NCI-H2227 (cell line): ENCODE measurements around the gene PPP1R9B.

Experiments
- DNase-seq: peaks from one replicate; lab custom pipeline; 2025; ENCODE audit not compliant: unreplicated experiment; lab: John Stamatoyannopoulos, UW

PPP1R9B gene

GRCh38 chr17:50187751-50188530, 37.5 kb upstream of the PPP1R9B start:
- DNase-seq: no peak

- DNase-seq: no peak
Measured at GRCh38 chr17:50187394-50187725, 36.9 kb upstream of the PPP1R9B start.

- DNase-seq: no peak
Measured at GRCh38 chr17:50186661-50187393, 36.4 kb upstream of the PPP1R9B start.

- DNase-seq: no peak
Measured at GRCh38 chr17:50185631-50186471, 35.4 kb upstream of the PPP1R9B start.

- no peak for DNase-seq
Measured at GRCh38 chr17:50184611-50185398, 34.3 kb upstream of the PPP1R9B start.

- peak; percentile 26 for DNase-seq
Measured at GRCh38 chr17:50184064-50184463, 33.6 kb upstream of the PPP1R9B start.

- no peak for DNase-seq
Measured at GRCh38 chr17:50183421-50183994, 33.0 kb upstream of the PPP1R9B start.

GRCh38 chr17:50182783-50183420, 32.4 kb upstream of the PPP1R9B start:
- DNase-seq: no peak

GRCh38 chr17:50181591-50182560, 31.4 kb upstream of the PPP1R9B start:
- no peak for DNase-seq

- DNase-seq: no peak
Measured at GRCh38 chr17:50181144-50181543, 30.7 kb upstream of the PPP1R9B start.

GRCh38 chr17:50180620-50181019, 30.1 kb upstream of the PPP1R9B start:
- DNase-seq: no peak

- DNase-seq: no peak
Measured at GRCh38 chr17:50180111-50180510, 29.6 kb upstream of the PPP1R9B start.

- peak; percentile 70 for DNase-seq
Measured at GRCh38 chr17:50177983-50178834, 27.7 kb upstream of the PPP1R9B start.

GRCh38 chr17:50177476-50177875, 27.0 kb upstream of the PPP1R9B start:
- DNase-seq: no peak

GRCh38 chr17:50176559-50177357, 26.3 kb upstream of the PPP1R9B start:
- DNase-seq: no peak

GRCh38 chr17:50175035-50175807, 24.7 kb upstream of the PPP1R9B start:
- DNase-seq: no peak
